Stimulated activated naive B cell treated with anti-CD40 and anti-IgM and Interleukin-4, amounts not matched to agents 10 μg/mL and 1 μg/mL and 100 μg/mL, for 72 hours (primary cell): ENCODE measurements around the gene WDR27.
"Not testable (repeated sequence)": the region's sequence is repeated elsewhere in the genome, so short reads cannot be mapped to it uniquely, and the experiment has no call there.

Experiments used
- ATAC-seq, 2 donors: fragments of 150-1000 bp; cut with Tn5 transposase; replicated peaks; 2 replicates each; pipeline ENCODE4 v1.10.0; 2021; ENCODE audit warnings: moderate library complexity in 1 of 2
- DNase-seq: peaks from one replicate; pipeline ENCODE4 v3.0.0; 2021
- H3K27ac Mint-ChIP-seq: one replicate; pipeline ENCODE4 v1.8.0; 2022; ENCODE audit warnings: mild to moderate bottlenecking, mixed read lengths
- H3K27me3 Mint-ChIP-seq, 2 donors: one replicate each; pipeline ENCODE4 v1.8.0; 2022; ENCODE audit warnings: mixed read lengths in 2 of 2
- H3K36me3 Mint-ChIP-seq, 2 donors: one replicate each; pipeline ENCODE4 v1.8.0; 2022; ENCODE audit warnings: mixed read lengths in 2 of 2, mild to moderate bottlenecking in 1 of 2
- H3K4me1 Mint-ChIP-seq, 2 donors: one replicate each; pipeline ENCODE4 v1.8.0; 2022; ENCODE audit warnings: mixed read lengths in 2 of 2, mild to moderate bottlenecking in 1 of 2
- H3K4me3 Mint-ChIP-seq, 2 donors: one replicate each; pipeline ENCODE4 v1.8.0; 2022; ENCODE audit warnings: mild to moderate bottlenecking in 2 of 2, mixed read lengths in 2 of 2, moderate library complexity in 1 of 2
- H3K9me3 Mint-ChIP-seq, 2 donors: one replicate each; pipeline ENCODE4 v1.8.0; 2022; ENCODE audit warnings: mixed read lengths in 2 of 2, mild to moderate bottlenecking in 1 of 2

WDR27 gene

GRCh38 chr6:169618526-169619490, 83.0 kb downstream of the WDR27 start:
- Mint-ChIP-seq H3K9me3 (peaks cover 0 to 7% of the 10 kb centered on the region in 2 donors), H3K4me3 (no peak overlapping the region), H3K4me1 (peaks cover 11 to 19% of the 10 kb centered on the region in 2 donors), H3K27ac (no peak overlapping the region), H3K27me3 (no peaks in the 10 kb centered on the region), H3K36me3 (peaks cover 9 to 31% of the 10 kb centered on the region in 2 donors)
- ATAC-seq (peak in 1 of 2 donors; percentile 31), DNase-seq (no peak)

DNA sequence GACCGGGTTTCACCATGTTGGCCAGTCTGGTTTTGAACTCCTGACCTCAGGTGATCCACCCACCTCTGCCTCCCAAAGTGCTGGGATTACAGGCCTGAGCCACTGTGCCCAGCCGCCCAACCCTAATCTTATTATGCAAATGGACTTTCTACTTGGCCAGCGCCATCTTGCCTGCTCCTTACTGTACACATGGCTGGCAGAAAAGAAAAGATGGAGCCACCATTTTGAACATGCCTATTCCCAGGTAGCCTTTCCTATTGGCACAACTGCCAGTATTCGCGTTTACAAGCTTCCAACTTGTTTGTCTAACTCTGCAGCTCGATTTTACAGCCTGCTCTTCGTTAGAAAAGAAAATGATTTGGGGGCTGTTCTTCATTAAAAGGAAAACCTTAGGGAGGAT, 84.3 kb downstream of the WDR27 start:
- ATAC-seq (no peak), DNase-seq (no peak)
- no peak overlapping the region for H3K4me3 Mint-ChIP-seq
- H3K27ac Mint-ChIP-seq: no peak overlapping the region
- H3K36me3 Mint-ChIP-seq: peaks cover 8 to 32% of the 10 kb centered on the region in 2 donors
- H3K9me3 Mint-ChIP-seq: peaks cover 0 to 6% of the 10 kb centered on the region in 2 donors
- H3K27me3 Mint-ChIP-seq: no peaks in the 10 kb centered on the region
- H3K4me1 Mint-ChIP-seq: peaks cover 11 to 19% of the 10 kb centered on the region in 2 donors

DNA sequence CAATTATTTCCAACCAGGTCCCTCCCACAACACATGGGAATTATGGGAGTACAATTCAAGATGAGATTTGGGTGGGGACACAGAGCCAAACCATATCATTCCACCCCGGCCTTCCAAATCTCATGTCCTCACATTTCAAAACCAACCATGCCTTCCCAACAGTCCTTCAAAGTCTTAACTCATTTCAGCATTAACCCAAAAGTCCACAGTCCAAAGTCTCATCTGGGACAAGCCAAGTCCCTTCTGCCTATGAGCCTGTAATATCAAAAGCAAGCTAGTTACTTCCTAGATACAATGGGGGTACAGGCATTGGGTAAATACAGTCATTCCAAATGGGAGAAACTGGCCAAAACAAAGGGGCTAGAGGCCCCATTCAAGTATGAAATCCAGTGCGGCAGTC, 93.2 kb downstream of the WDR27 start:
- not testable (repeated sequence) for H3K27ac Mint-ChIP-seq, ATAC-seq, H3K4me3 Mint-ChIP-seq, H3K27me3 Mint-ChIP-seq, DNase-seq
- Mint-ChIP-seq H3K9me3 (peaks cover 7 to 16% of the 10 kb centered on the region in 2 donors), H3K4me1 (peaks cover 6 to 11% of the 10 kb centered on the region in 2 donors), H3K36me3 (peaks cover 37 to 59% of the 10 kb centered on the region in 2 donors)

DNA sequence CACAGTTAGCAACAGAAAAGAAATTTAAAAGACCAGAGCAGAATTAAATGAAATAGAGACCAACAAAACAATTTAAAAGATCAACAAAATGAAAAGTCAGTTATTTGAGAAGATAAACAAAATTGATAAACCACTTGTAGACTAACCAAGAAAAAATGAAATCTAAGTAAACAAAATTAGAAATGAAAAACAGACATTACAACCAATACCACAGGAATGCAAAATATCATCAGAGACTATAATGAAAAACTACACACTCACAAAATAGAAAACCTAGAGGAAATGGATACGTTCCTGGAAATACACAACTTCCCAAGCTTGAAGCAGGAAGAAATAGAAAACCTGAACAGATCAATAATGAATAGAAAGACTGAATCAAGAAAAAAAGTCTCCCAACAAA, 97.8 kb downstream of the WDR27 start:
- Mint-ChIP-seq H3K27me3 (no peaks in the 10 kb centered on the region), H3K4me3 (no peak overlapping the region), H3K4me1 (peaks cover 3 to 11% of the 10 kb centered on the region in 2 donors), H3K9me3 (peaks cover 0 to 19% of the 10 kb centered on the region in 2 donors), H3K27ac (no peak overlapping the region), H3K36me3 (peaks cover 48 to 68% of the 10 kb centered on the region in 2 donors)
- DNase-seq (no peak), ATAC-seq (no peak)

- H3K27ac Mint-ChIP-seq, H3K4me3 Mint-ChIP-seq, DNase-seq, H3K27me3 Mint-ChIP-seq, ATAC-seq, H3K4me1 Mint-ChIP-seq: not testable (repeated sequence)
- Mint-ChIP-seq H3K36me3 (peaks cover 43 to 68% of the 10 kb centered on the region in 2 donors), H3K9me3 (peaks cover 7 to 16% of the 10 kb centered on the region in 2 donors)
Measured at GRCh38 chr6:169601129-169601528, 100.7 kb downstream of the WDR27 start.

DNA sequence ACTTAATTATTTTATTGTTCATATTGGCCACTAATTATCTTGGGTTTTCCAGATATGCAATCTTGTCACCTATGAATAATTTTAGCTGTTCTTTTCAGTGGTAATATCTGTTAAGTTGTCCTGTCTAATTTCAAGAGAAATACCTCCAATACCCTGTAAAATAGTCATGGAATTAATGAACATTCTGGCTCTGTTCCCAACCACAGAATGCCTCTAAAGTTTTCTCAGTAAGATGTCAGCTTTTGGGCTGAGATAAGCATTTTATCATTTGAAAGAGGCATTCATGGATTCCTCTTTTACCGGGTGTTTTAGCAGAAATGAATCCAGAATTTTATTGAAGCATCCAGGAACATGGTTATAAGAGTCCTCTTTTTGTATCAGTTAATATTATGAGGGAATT, 109.3 kb downstream of the WDR27 start:
- peaks cover 26 to 36% of the 10 kb centered on the region in 2 donors for H3K4me1 Mint-ChIP-seq
- no peaks in the 10 kb centered on the region for H3K27me3 Mint-ChIP-seq
- H3K4me3 Mint-ChIP-seq: no peak overlapping the region
- H3K9me3 Mint-ChIP-seq: peaks cover 2 to 8% of the 10 kb centered on the region in 2 donors
- peaks cover 7 to 14% of the 10 kb centered on the region in 2 donors for H3K36me3 Mint-ChIP-seq
- no peak overlapping the region for H3K27ac Mint-ChIP-seq
- DNase-seq: no peak
- no peak for ATAC-seq

DNA sequence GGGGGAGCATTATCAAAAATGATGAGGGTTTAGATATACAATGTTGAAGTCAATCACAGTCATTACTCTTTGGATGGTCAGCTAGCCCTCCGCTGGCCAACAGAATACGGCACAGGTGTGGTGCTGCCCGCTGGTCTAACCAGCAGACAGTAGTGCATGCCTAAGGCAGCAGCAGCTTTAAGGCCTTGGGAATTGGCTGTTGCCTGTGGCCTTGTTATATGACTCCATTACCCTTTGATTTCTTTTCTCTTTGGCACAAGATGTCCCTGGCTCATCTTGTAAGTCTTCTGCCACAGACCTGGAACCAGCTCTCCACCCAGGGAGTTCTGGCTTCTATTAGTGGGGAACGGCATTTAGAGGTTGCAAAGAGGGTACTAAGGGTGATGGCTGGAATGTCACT, 110.2 kb downstream of the WDR27 start:
- Mint-ChIP-seq H3K4me3 (no peak overlapping the region), H3K27me3 (no peaks in the 10 kb centered on the region), H3K4me1 (peaks cover 26 to 39% of the 10 kb centered on the region in 2 donors), H3K27ac (no peak overlapping the region), H3K9me3 (peaks cover 2 to 5% of the 10 kb centered on the region in 2 donors), H3K36me3 (peaks cover 8 to 10% of the 10 kb centered on the region in 2 donors)
- no peak for ATAC-seq
- no peak for DNase-seq

DNA sequence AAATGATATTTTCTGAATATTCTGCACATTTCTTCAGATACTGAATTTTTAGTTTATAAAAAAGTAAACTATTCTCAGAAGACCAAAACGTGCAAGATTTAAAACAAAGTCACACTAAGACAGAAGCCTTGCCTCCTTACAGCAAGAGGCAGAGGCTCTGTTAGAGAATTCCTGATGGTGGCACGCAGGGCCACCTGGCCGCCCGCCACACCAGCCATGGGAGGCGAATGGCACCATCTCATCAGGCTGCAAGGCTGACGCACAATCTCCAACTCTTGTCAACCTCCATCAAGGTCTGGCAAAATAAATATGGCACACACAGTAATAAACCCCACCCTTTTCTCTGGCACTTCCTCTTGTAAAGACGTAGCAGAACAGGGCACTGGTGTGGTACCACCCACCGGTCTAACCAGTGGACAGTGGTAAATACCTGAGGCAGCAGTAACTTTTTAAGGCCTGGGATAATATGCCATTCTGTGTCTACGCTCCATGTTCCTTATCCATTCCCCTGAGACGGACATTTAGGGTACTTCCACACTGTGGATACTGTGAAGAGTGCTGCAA, 111.4 kb downstream of the WDR27 start:
- Mint-ChIP-seq H3K27ac (no peak overlapping the region), H3K9me3 (peaks cover 6 to 9% of the 10 kb centered on the region in 2 donors), H3K27me3 (no peaks in the 10 kb centered on the region), H3K36me3 (peaks cover 12 to 15% of the 10 kb centered on the region in 2 donors), H3K4me3 (peak overlapping the region; percentile 39 to 56), H3K4me1 (peaks cover 32 to 47% of the 10 kb centered on the region in 2 donors)
- no peak for DNase-seq
- peak in 1 of 2 donors; percentile 33 for ATAC-seq

DNA sequence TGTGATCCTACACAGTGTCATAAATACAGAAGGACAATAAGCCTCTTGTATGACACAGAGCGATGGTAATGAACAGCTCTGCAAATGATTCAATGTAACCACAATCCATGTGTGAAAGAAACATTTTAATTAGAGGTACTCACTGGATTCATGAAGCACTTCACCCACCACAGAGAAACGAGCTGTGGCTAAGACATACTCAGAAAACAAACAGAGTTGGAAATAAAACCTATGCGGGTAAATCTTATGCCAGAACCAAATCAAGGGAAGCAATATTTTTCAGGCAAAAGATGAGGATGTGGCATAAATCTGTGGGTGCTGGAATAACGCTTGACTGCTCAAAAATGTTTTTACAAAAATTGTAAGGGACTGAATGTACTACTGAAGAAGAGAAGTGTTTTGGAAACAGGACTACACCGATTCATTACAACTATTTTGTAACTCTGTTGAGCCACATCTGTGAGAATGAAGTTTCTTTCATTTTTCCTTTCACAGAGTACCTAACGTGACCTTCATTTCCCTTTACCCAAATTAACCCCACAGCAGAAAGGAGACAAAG, 112.1 kb downstream of the WDR27 start:
- H3K27me3 Mint-ChIP-seq: no peaks in the 10 kb centered on the region
- H3K27ac Mint-ChIP-seq: peak overlapping the region; percentile 4
- H3K4me1 Mint-ChIP-seq: peaks cover 32 to 51% of the 10 kb centered on the region in 2 donors
- peak overlapping the region; percentile 10 to 38 for H3K4me3 Mint-ChIP-seq
- H3K9me3 Mint-ChIP-seq: peaks cover 6 to 9% of the 10 kb centered on the region in 2 donors
- ATAC-seq (peak; percentile 89 to 91), DNase-seq (peak; percentile 13)
- H3K36me3 Mint-ChIP-seq: peaks cover 12 to 16% of the 10 kb centered on the region in 2 donors

GRCh38 chr6:169589293-169589692, 112.5 kb downstream of the WDR27 start:
- H3K27ac Mint-ChIP-seq: peak overlapping the region; percentile 25
- DNase-seq: no peak
- H3K27me3 Mint-ChIP-seq: no peaks in the 10 kb centered on the region
- H3K9me3 Mint-ChIP-seq: peaks cover 6 to 9% of the 10 kb centered on the region in 2 donors
- peak; percentile 30 to 38 for ATAC-seq
- peaks cover 12 to 16% of the 10 kb centered on the region in 2 donors for H3K36me3 Mint-ChIP-seq
- no peak overlapping the region for H3K4me3 Mint-ChIP-seq
- peaks cover 35 to 56% of the 10 kb centered on the region in 2 donors for H3K4me1 Mint-ChIP-seq

DNA sequence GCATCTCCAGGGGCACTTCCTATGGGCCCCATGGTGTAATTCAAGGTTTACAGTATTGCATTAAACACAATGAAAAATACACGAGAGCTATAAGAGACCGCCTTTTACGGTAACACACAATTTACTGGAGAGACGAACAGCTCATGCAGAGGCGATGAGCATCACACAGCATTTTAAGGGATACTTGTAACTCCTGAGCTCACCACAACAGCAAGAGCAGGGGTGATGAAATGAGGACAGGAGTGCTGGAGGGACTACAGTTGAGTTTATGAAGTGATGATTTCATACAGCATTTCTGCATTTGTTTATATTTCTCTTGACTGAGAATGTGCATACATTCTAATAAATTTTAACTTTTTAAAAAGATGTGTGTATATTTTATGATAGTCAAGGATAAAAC, 113.9 kb downstream of the WDR27 start:
- H3K4me3 Mint-ChIP-seq: no peak overlapping the region
- peaks cover 12 to 16% of the 10 kb centered on the region in 2 donors for H3K36me3 Mint-ChIP-seq
- peaks cover 6 to 9% of the 10 kb centered on the region in 2 donors for H3K9me3 Mint-ChIP-seq
- peaks cover 44 to 69% of the 10 kb centered on the region in 2 donors for H3K4me1 Mint-ChIP-seq
- no peaks in the 10 kb centered on the region for H3K27me3 Mint-ChIP-seq
- H3K27ac Mint-ChIP-seq: no peak overlapping the region
- ATAC-seq (no peak), DNase-seq (no peak)

DNA sequence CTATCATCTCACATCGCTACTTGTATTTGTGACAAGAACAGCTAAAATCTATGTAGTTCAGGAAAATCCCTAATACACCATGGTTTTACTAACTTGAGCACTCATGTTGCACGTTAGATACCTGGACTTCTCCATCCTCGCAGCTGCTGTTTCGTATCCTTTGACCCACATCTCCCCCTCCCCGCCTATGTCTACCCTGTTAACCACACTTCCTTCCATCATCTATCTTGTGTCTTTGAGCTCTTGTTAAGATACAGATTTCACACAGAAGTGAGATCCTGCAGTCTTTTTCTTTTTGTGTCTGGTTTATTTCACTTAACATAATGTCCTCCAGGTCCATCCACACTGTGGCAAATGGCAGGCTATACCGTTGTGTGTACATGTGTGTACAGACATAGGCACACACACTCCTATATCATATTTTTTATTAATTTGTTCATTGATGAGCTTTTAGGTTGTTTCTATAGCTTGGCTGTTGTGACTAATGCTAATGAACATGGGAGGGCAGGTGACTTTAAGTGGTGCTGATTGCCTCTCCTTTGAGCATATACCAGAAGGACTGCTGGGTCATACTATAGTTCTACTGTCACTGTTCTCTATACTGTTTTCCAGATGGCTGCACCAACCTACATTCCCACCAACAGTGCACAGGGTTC, 117.8 kb downstream of the WDR27 start:
- no peak overlapping the region for H3K4me3 Mint-ChIP-seq
- ATAC-seq: peak; percentile 89 to 91
- no peaks in the 10 kb centered on the region for H3K27me3 Mint-ChIP-seq

GRCh38 chr6:169579407-169580111, 122.3 kb downstream of the WDR27 start:
- Mint-ChIP-seq H3K4me3 (no peak overlapping the region), H3K27me3 (no peaks in the 10 kb centered on the region), H3K9me3 (no peaks in the 10 kb centered on the region), H3K27ac (no peak overlapping the region), H3K36me3 (peaks cover 25 to 45% of the 10 kb centered on the region in 2 donors), H3K4me1 (peaks cover 24 to 30% of the 10 kb centered on the region in 2 donors)
- DNase-seq (no peak), ATAC-seq (no peak)

More for the DNA sequence above, 117.8 kb downstream of the WDR27 start:
- Mint-ChIP-seq H3K9me3 (peaks cover 6 to 7% of the 10 kb centered on the region in 2 donors), H3K36me3 (peaks cover 19 to 40% of the 10 kb centered on the region in 2 donors), H3K27ac (no peak overlapping the region), H3K4me1 (peaks cover 32 to 48% of the 10 kb centered on the region in 2 donors)
- no peak for DNase-seq
